ENCODE data around the gene AHNAK2. TPM values are rescaled to one million over a fixed set of nuclear protein-coding genes. Genes with fewer than 3 reads are reported as not detected.
A peak's percentile ranks its signal among the peaks of the same experiment; 100 is the strongest.

The AHNAK2 gene
- total RNA-seq, 2 donors from 2014 or later = 5.1 to 21.5 TPM

DNA sequence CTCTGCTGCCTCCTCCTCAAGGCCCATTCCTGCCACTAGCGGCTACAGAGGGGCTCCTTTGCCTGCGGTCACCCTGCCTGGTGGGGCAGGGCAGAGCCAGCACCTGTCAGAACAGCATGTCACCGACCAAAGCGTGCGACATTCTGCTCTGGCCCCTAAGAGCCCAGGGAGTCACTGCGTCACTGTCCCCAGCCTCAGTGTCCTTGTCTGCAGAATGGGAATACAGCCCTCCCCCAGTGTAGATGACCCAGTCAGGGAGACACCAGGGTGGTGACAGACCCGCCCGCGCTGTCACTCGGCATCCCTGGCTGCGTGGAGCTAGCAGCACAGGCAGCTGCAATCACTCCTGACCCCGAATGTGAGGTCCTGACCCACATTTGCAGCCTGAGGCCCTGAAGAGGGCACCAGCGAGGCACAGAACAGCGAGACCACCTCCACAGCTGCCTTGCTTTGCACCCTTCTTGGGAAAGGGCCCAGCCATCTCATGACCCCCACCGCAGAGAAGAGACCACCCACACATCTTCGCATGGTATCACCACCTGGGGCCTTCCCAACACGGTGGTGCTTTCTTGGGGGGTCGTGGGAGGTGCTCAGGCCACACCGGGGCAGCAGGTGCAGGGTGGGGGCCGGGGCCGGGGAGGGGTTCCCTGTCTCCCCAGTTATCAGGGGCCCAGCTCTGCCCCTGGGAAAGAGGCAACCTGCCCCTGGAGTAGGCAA is 2.5 kb downstream of the AHNAK2 start:
- no peaks in the 10 kb centered on the region for H3K9me3 ChIP-seq
- TF ChIP-seq, protein P1, sequence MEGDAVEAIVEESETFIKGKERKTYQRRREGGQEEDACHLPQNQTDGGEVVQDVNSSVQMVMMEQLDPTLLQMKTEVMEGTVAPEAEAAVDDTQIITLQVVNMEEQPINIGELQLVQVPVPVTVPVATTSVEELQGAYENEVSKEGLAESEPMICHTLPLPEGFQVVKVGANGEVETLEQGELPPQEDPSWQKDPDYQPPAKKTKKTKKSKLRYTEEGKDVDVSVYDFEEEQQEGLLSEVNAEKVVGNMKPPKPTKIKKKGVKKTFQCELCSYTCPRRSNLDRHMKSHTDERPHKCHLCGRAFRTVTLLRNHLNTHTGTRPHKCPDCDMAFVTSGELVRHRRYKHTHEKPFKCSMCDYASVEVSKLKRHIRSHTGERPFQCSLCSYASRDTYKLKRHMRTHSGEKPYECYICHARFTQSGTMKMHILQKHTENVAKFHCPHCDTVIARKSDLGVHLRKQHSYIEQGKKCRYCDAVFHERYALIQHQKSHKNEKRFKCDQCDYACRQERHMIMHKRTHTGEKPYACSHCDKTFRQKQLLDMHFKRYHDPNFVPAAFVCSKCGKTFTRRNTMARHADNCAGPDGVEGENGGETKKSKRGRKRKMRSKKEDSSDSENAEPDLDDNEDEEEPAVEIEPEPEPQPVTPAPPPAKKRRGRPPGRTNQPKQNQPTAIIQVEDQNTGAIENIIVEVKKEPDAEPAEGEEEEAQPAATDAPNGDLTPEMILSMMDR (IDR thresholded peaks at IDR 0.05) = no peak
- no peak overlapping the region for H3K4me3 ChIP-seq
- H3K27me3 ChIP-seq = peaks cover 22% of the 10 kb centered on the region
- H3K36me3 ChIP-seq = no peaks in the 10 kb centered on the region
- DNase-seq = no peak
- H3K27ac ChIP-seq = no peak overlapping the region
- peaks cover 40% of the 10 kb centered on the region for H3K4me1 ChIP-seq
- intact Hi-C loops (cut with DNase I) = loop anchor here (2.0 kb wide), 1 partner anchor 69 kb away; no protein-coding TSS in a partner anchor
- no peak overlapping the region for H3K9ac ChIP-seq (ENCODE audit: low read depth in 2 of 2, low read length in 2 of 2)

GRCh38 chr14:104974665-104975390 is 3.3 kb downstream of the AHNAK2 start:
- no peak overlapping the region for H3K9ac ChIP-seq (ENCODE audit: low read depth in 2 of 2, low read length in 2 of 2)
- no peak overlapping the region for H3K4me3 ChIP-seq
- peak overlapping the region; percentile 82 for H3K27ac ChIP-seq
- no peaks in the 10 kb centered on the region for H3K9me3 ChIP-seq
- intact Hi-C loops (cut with DNase I) = no loop called here
- H3K36me3 ChIP-seq = no peaks in the 10 kb centered on the region
- peaks cover 22% of the 10 kb centered on the region for H3K27me3 ChIP-seq
- DNase-seq = no peak
- TF ChIP-seq, protein P1 (IDR thresholded peaks at IDR 0.05) = no peak
- H3K4me1 ChIP-seq = peaks cover 40% of the 10 kb centered on the region

GRCh38 chr14:104974146-104974541 is 4.0 kb downstream of the AHNAK2 start:
- no peaks in the 10 kb centered on the region for H3K36me3 ChIP-seq
- H3K4me3 ChIP-seq = no peak overlapping the region
- no peak for DNase-seq
- no peak overlapping the region for H3K9ac ChIP-seq (ENCODE audit: low read depth in 2 of 2, low read length in 2 of 2)
- H3K27ac ChIP-seq = peak overlapping the region; percentile 82
- H3K4me1 ChIP-seq = peaks cover 40% of the 10 kb centered on the region
- no peaks in the 10 kb centered on the region for H3K9me3 ChIP-seq
- intact Hi-C loops (cut with DNase I) = no loop called here
- peaks cover 22% of the 10 kb centered on the region for H3K27me3 ChIP-seq
- TF ChIP-seq, protein P1 (IDR thresholded peaks at IDR 0.05) = no peak

GRCh38 chr14:104973385-104974145 is 4.6 kb downstream of the AHNAK2 start:
- peak overlapping the region; percentile 82 for H3K27ac ChIP-seq
- DNase-seq = peak; percentile 50
- no peaks in the 10 kb centered on the region for H3K36me3 ChIP-seq
- peaks cover 17% of the 10 kb centered on the region for H3K27me3 ChIP-seq
- no peak overlapping the region for H3K4me3 ChIP-seq
- no peaks in the 10 kb centered on the region for H3K9me3 ChIP-seq
- intact Hi-C loops (cut with DNase I) = no loop called here
- TF ChIP-seq, protein P1 (IDR thresholded peaks at IDR 0.05) = no peak
- peaks cover 40% of the 10 kb centered on the region for H3K4me1 ChIP-seq
- H3K9ac ChIP-seq (ENCODE audit: low read depth in 2 of 2, low read length in 2 of 2) = peak overlapping the region in 1 of 2 donors; percentile 71

GRCh38 chr14:104973135-104973384 is 5.1 kb downstream of the AHNAK2 start:
- intact Hi-C loops (cut with DNase I) = no loop called here
- peak overlapping the region; percentile 82 for H3K27ac ChIP-seq

More at GRCh38 chr14:104973135-104973384, 5.1 kb downstream of the AHNAK2 start:
- Histone ChIP-seq H3K4me3 (no peak overlapping the region), H3K27me3 (peaks cover 15% of the 10 kb centered on the region), H3K9ac (ENCODE audit: low read depth in 2 of 2, low read length in 2 of 2) (peak overlapping the region; percentile 13 to 71), H3K36me3 (no peaks in the 10 kb centered on the region), H3K9me3 (no peaks in the 10 kb centered on the region), H3K4me1 (peaks cover 42% of the 10 kb centered on the region)
- TF ChIP-seq, protein P1 (IDR thresholded peaks at IDR 0.05) = no peak
- DNase-seq = peak; percentile 74

Measured in colonic mucosa (tissue), 4 donors.